CD14-positive monocyte (primary cell): Measurements from ENCODE around the gene DIS3L2. TPM values are rescaled to one million over a fixed set of nuclear protein-coding genes. Genes with fewer than 3 reads are reported as not detected.

ENCODE experiments used
- DNase-seq, 3 donors: peaks; one replicate each; pipeline ENCODE4 v3.0.0-alpha.2; 2011 to 2022
- H2AFZ ChIP-seq: 2 replicates; pipeline ENCODE4 v1.6.0; 2012; ENCODE audit warnings: mild to moderate bottlenecking, low read depth, low read length, inconsistent platforms; ENCODE audit not compliant: insufficient read depth, poor library complexity, severe bottlenecking
- H3K27ac ChIP-seq, 2 donors: 1 replicate in 1 of 2; 2 replicates in 1 of 2; pipeline ENCODE4 v1.5.1; 2012 to 2013; ENCODE audit warnings: low read length in 2 of 2, control low read depth in 1 of 2, inconsistent platforms in 1 of 2, low read depth in 1 of 2, mild to moderate bottlenecking in 1 of 2
- H3K27me3 ChIP-seq, 2 donors: one replicate each; pipeline versions ENCODE4 v1.6.0 to v1.6.1; 2011 to 2013; ENCODE audit warnings: low read length in 2 of 2; ENCODE audit not compliant: control insufficient read depth in 2 of 2, insufficient read depth in 2 of 2
- H3K36me3 ChIP-seq, 2 donors: replicated peaks in 1 of 2; 1 replicate in 1 of 2; 2 replicates in 1 of 2; pipeline versions ENCODE4 v1.5.1 to v1.6.1; 2012 to 2013; ENCODE audit warnings: low read length in 2 of 2, control low read depth in 1 of 2, inconsistent platforms in 1 of 2, mild to moderate bottlenecking in 1 of 2; ENCODE audit not compliant: insufficient read depth in 2 of 2, control insufficient read depth in 1 of 2
- H3K4me1 ChIP-seq, 2 donors: 1 replicate in 1 of 2; 2 replicates in 1 of 2; pipeline versions ENCODE4 v1.5.1 to v1.6.1; 2012 to 2013; ENCODE audit warnings: low read length in 2 of 2, control low read depth in 1 of 2, inconsistent platforms in 1 of 2, mild to moderate bottlenecking in 1 of 2, moderate library complexity in 1 of 2; ENCODE audit not compliant: insufficient read depth in 2 of 2, control insufficient read depth in 1 of 2
- H3K4me2 ChIP-seq: replicated peaks from 2 replicates; pipeline ENCODE3; 2012; ENCODE audit warnings: low read length, moderate library complexity, mild to moderate bottlenecking; ENCODE audit not compliant: poor library complexity, severe bottlenecking; ENCODE audit errors: extremely low read depth
- H3K4me3 ChIP-seq, 3 experiments: fragments of 200-600 bp in 1 of 3; sonication (generic) in 1 of 3; replicated peaks in 1 of 3; 1 replicate in 2 of 3; 2 replicates in 1 of 3; pipeline ENCODE4 v1.5.1; 2011 to 2013; ENCODE audit warnings: low read length in 3 of 3, mild to moderate bottlenecking in 3 of 3, control low read depth in 2 of 3, low read depth in 2 of 3, inconsistent platforms in 1 of 3, moderate library complexity in 1 of 3
- H3K79me2 ChIP-seq: 2 replicates; pipeline ENCODE4 v1.6.0; 2012; ENCODE audit warnings: mild to moderate bottlenecking, control low read depth, inconsistent platforms, low read length, moderate library complexity; ENCODE audit not compliant: insufficient read depth
- H3K9ac ChIP-seq: 2 replicates; pipeline ENCODE4 v1.6.0; 2017; ENCODE audit warnings: low read length, mild to moderate bottlenecking; ENCODE audit not compliant: insufficient read depth, poor library complexity, severe bottlenecking
- H3K9me3 ChIP-seq, 2 donors: replicated peaks in 1 of 2; 1 replicate in 1 of 2; 2 replicates in 1 of 2; pipeline versions ENCODE4 v1.5.1 to v1.6.1; 2012 to 2013; ENCODE audit warnings: low read length in 2 of 2, control low read depth in 1 of 2; ENCODE audit not compliant: control insufficient read depth in 1 of 2, insufficient read depth in 1 of 2
- H4K20me1 ChIP-seq: 2 replicates; pipeline ENCODE4 v1.6.0; 2012; ENCODE audit warnings: mild to moderate bottlenecking, low read length, control low read depth, moderate library complexity; ENCODE audit not compliant: insufficient read depth
- H3K27ac Mint-ChIP-seq, 7 donors: one replicate each; pipeline ENCODE4 v1.8.0; 2020; ENCODE audit warnings: mild to moderate bottlenecking in 7 of 7, mixed read lengths in 7 of 7, moderate library complexity in 6 of 7, inconsistent platforms in 2 of 7
- H3K27me3 Mint-ChIP-seq, 3 donors: one replicate each; pipeline ENCODE4 v1.8.0; 2021 to 2022; ENCODE audit warnings: low read depth in 3 of 3, mild to moderate bottlenecking in 3 of 3, mixed read lengths in 3 of 3, moderate library complexity in 3 of 3, inconsistent platforms in 1 of 3
- H3K36me3 Mint-ChIP-seq, 2 donors: one replicate each; pipeline ENCODE4 v1.8.0; 2020; ENCODE audit warnings: mixed read lengths in 2 of 2, inconsistent platforms in 1 of 2, mild to moderate bottlenecking in 1 of 2
- H3K4me1 Mint-ChIP-seq: one replicate; pipeline ENCODE4 v1.8.0; 2020; ENCODE audit warnings: mild to moderate bottlenecking, mixed read lengths
- H3K4me3 Mint-ChIP-seq, 2 donors: one replicate each; pipeline ENCODE4 v1.8.0; 2020; ENCODE audit warnings: mild to moderate bottlenecking in 2 of 2, mixed read lengths in 2 of 2, moderate library complexity in 1 of 2
- H3K9me3 Mint-ChIP-seq, 7 donors: one replicate each; pipeline ENCODE4 v1.8.0; 2020 to 2022; ENCODE audit warnings: mixed read lengths in 7 of 7, mild to moderate bottlenecking in 6 of 7, moderate library complexity in 6 of 7, inconsistent platforms in 2 of 7
- WGBS: methylation state at CpG from one replicate; pipeline ENCODE4 v1.1.5; 2013; ENCODE audit warnings: missing lambda C conversion rate; ENCODE audit not compliant: insufficient coverage; 5-methylcytosine and 5-hydroxymethylcytosine counted together
- intact Hi-C, 2 donors: fragments of 100-400 bp; cut with micrococcal nuclease; formaldehyde crosslinking; loops; one replicate each; pipeline versions ENCODE4 v1.15.0 to v1.15.1; 2023
- polyA plus RNA-seq, 3 donors: library from polyadenylated mRNA; depleted of rRNA in 1 of 3; unstranded in 2 of 3; stranded (reverse) in 1 of 3; fragments of 300-500 nt in 2 of 3; fragments of >200 nt in 1 of 3; fragmentation: Illumina TruSeq in 2 of 3; gene quantifications; 1 replicate in 2 of 3; 2 replicates in 1 of 3; pipeline ENCODE4 v1.2.3, GENCODE V29; 2012 to 2021
- TF ChIP-seq, protein P1 (sequence below): fragments of 200-600 bp; IDR thresholded peaks from one replicate; pipeline ENCODE4 v1.8.0; 2022; ENCODE audit warnings: antibody characterized with exemption, mild to moderate bottlenecking

Gene DIS3L2
- polyA plus RNA-seq, 3 donors, result 6.0 to 21.7 (median 6.4) TPM

GRCh38 chr2:232146294-232146693, 184.8 kb downstream of the DIS3L2 start:
- no peaks in the 10 kb centered on the region for H3K36me3 ChIP-seq
- Mint-ChIP-seq H3K36me3 (peaks cover 6 to 9% of the 10 kb centered on the region in 2 donors), H3K27me3 (no peaks in the 10 kb centered on the region), H3K4me3 (no peak overlapping the region), H3K9me3 (no peaks in the 10 kb centered on the region), H3K27ac (no peak overlapping the region), H3K4me1 (no peaks in the 10 kb centered on the region)
- H4K20me1 ChIP-seq, result no peaks in the 10 kb centered on the region
- TF ChIP-seq, protein P1, sequence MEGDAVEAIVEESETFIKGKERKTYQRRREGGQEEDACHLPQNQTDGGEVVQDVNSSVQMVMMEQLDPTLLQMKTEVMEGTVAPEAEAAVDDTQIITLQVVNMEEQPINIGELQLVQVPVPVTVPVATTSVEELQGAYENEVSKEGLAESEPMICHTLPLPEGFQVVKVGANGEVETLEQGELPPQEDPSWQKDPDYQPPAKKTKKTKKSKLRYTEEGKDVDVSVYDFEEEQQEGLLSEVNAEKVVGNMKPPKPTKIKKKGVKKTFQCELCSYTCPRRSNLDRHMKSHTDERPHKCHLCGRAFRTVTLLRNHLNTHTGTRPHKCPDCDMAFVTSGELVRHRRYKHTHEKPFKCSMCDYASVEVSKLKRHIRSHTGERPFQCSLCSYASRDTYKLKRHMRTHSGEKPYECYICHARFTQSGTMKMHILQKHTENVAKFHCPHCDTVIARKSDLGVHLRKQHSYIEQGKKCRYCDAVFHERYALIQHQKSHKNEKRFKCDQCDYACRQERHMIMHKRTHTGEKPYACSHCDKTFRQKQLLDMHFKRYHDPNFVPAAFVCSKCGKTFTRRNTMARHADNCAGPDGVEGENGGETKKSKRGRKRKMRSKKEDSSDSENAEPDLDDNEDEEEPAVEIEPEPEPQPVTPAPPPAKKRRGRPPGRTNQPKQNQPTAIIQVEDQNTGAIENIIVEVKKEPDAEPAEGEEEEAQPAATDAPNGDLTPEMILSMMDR, result no peak
- H3K79me2 ChIP-seq, result no peaks in the 10 kb centered on the region
- H3K27ac ChIP-seq, result no peak overlapping the region
- no peaks in the 10 kb centered on the region for H3K9me3 ChIP-seq
- no peak overlapping the region for H3K9ac ChIP-seq
- no peak overlapping the region for H2AFZ ChIP-seq
- DNase-seq, result no peak
- no peak overlapping the region for H3K4me3 ChIP-seq
- intact Hi-C loops, result loop anchor here in 1 of 2 donors (10.0 kb wide), 1 partner anchor 221 kb away; the partner anchor contains the start of gene NPPC
- no peak overlapping the region for H3K4me2 ChIP-seq
- H3K4me1 ChIP-seq, result no peaks in the 10 kb centered on the region
- no peaks in the 10 kb centered on the region for H3K27me3 ChIP-seq

DNA sequence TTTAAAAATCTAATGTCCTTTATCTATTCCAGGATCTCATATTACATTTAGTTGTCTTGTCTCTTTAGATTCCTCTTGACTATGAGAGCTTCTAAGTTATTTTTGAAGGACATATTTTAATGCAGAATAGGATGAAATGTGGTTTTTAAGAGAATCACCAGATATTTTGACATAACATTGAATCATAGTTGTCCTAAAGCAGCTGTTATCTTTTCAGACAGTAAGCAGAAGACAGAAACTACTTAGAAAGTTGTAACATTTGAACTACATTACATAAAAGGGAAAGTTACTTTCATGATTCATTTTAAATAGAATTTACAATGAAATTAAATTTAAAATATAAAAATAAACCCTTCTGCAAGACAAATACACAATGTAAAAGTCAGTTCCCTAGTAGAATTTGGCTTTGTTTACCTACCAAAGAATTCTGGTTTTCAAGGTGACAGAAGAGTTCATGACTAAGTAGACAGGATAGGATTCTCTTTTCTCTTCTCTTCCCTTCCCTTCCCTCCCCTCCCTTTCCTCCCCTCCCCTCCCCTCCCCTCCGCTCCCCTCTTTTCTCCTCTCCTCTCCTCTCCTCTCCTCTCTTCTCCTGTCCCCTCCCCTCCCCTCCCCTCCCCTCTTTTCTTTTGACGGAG, 186.0 kb downstream of the DIS3L2 start:
- no peak for DNase-seq
- no peak overlapping the region for H2AFZ ChIP-seq
- no peak overlapping the region for H3K27ac ChIP-seq
- no peaks in the 10 kb centered on the region for H3K4me1 ChIP-seq
- H3K36me3 ChIP-seq, result no peaks in the 10 kb centered on the region
- Mint-ChIP-seq H3K27me3 (no peaks in the 10 kb centered on the region), H3K9me3 (no peaks in the 10 kb centered on the region), H3K27ac (no peak overlapping the region), H3K4me1 (no peaks in the 10 kb centered on the region), H3K4me3 (no peak overlapping the region), H3K36me3 (peaks cover 4 to 7% of the 10 kb centered on the region in 2 donors)
- H3K9ac ChIP-seq, result no peak overlapping the region
- no CpG with 5 or more reads among the region's 2 CpGs for WGBS
- H4K20me1 ChIP-seq, result no peaks in the 10 kb centered on the region
- TF ChIP-seq, protein P1, result no peak
- no peak overlapping the region for H3K4me3 ChIP-seq
- no peak overlapping the region for H3K4me2 ChIP-seq
- H3K27me3 ChIP-seq, result no peaks in the 10 kb centered on the region
- H3K9me3 ChIP-seq, result no peaks in the 10 kb centered on the region
- intact Hi-C loops, result loop anchor here in 1 of 2 donors (10.0 kb wide), 1 partner anchor 223 kb away; the partner anchor contains the start of gene NPPC
- H3K79me2 ChIP-seq, result no peaks in the 10 kb centered on the region
